Islet precursor cell (in vitro differentiated cells): ENCODE measurements around the gene RAET1E.
"Not testable (repeated sequence)": the region's sequence is repeated elsewhere in the genome, so short reads cannot be mapped to it uniquely, and the experiment has no call there.

Experiments used
- DNase-seq: peaks from one replicate; pipeline ENCODE4 v3.0.0-alpha.2; 2018

RAET1E gene

DNA sequence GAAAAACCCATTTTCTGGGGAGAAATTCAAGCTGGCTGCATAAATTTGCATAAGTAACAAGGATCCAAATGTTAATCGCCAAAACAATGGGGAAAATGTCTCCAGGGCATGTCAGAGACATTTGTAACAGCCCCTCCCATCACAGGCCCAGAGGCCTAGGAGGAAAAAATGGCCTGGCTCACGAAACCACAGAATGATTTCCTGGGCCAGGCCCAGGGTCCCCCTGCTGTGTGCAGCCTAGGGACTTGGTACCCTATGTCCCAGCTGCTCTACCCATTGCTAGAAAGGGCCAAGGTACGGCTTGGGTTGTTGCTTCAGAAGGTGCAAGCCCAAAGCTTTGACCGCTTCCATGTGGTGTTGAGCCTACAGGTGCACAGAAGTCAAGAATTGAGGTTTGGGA lies 10.6 kb upstream of the RAET1E start:
- peak; percentile 20 for DNase-seq

DNA sequence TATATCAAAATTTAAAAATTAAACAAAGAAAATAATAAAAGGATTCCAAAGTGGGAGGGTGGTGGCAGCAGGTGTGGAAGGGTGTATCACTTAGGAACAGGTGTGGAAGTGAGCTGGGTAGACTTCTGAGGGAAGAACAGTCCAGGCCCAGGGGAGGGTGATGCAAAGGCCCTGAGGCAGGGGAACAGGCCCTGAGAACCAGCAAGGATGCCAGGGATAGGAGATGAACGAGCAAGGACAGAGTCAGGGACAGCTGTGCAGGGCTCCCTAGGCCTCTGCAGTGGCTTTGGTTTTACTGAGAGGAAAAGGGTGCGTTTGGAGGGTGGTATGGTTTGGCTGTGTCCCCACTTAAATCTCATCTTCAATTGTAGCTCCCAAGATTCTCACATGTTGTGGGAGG lies 9.4 kb upstream of the RAET1E start:
- no peak for DNase-seq

DNA sequence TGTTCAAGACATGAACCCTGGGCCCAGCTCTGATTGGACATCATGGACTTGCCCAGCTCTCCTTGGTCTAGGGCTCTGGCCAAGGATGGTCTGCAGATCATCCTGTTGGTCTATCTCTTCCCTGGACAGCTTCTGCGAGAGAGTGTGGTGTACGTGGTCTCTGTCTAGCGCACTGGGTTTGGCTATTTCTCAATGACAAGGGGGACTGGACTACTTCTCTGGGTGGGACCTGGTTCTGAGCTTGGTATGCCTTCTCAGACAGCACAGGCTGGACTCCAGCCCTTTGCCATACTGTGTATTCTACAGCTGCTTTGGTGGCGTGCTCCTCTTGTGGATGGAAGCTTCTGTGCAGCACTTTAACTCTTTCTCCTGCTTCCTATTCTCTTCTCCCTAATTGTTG lies 8.5 kb upstream of the RAET1E start:
- no peak for DNase-seq

DNA sequence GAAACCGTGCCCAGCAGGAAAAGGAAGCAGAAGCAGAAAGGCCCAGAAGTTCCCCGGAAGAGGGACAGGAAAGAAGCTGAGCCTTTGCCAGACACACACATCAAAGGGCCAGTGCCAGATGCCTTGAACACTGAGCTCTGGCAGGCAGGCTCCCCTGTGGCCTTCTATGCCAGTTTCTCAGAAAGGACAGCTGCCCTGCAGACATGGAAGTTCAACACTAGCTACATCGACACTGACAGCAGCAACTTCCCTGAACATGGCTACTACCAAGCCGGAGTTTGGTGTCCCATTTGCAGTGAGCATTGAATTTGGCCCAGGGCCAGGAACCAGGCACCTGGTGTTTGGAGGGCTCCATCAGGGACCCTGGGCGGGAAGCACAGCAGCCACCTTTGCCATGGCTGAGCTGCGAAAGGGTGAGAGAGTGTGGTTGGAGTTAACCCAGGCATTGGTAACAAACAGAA lies 8.0 kb upstream of the RAET1E start:
- DNase-seq, result no peak

DNA sequence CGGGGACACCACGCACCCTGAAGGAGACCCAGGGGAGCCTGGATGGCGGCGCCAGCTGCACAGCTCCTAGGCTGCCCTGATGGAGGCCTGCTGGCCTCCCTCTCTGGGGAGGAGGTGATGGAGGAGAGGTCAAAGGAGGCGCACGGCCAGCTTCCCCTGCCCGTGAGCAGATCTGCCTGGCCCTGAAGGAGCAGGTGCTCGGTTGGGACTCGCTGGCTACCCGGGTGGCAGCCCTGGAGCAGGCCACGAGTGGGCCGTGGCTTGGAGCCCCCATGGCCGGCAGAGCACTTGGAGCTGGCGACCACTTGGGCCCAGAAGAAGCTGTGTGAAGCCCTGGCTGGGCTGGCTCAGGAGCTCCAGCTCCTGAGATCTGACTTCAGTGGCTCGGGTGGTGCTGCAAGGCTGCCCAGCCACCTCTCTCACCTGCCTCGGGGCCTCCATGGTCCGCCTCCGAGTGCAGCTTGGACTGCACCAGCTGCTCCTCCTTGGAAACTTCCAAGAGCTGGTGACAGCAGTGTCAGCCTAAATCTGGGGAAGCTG lies 7.5 kb upstream of the RAET1E start:
- no peak for DNase-seq

DNA sequence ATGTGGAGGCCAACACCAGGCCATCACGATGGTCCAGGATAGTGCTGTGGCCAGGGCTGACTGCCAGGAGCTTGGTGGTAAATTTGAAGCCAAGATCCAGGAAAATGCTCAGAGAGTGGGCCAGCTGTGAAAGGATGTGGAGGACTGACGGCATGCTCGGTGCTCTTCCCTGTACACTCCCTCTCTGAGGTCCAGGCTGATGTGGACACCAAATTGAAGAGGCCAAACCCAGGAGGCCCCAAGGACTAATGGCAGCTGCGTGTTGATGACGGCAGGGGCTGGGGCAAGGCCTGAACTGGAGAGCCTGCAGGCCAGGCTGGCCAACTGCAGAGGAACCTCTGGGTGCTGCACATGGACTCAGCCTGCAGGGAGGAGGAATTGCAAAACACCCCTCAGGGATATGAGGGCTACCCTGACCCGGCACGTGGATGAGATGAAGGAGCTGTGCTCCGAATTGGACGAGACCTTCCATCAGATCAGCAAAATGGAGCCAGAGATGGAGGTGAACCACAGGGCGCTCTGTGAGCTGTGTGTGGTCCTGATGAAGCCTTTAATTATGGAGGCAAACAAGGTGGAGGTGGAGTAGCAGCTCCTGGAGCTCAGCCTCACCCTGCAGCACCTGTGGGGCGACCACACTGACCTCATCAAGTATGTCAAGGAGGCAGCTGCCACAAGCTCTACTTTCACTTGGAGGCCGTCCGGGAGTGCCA lies 6.9 kb upstream of the RAET1E start:
- DNase-seq, result no peak

DNA sequence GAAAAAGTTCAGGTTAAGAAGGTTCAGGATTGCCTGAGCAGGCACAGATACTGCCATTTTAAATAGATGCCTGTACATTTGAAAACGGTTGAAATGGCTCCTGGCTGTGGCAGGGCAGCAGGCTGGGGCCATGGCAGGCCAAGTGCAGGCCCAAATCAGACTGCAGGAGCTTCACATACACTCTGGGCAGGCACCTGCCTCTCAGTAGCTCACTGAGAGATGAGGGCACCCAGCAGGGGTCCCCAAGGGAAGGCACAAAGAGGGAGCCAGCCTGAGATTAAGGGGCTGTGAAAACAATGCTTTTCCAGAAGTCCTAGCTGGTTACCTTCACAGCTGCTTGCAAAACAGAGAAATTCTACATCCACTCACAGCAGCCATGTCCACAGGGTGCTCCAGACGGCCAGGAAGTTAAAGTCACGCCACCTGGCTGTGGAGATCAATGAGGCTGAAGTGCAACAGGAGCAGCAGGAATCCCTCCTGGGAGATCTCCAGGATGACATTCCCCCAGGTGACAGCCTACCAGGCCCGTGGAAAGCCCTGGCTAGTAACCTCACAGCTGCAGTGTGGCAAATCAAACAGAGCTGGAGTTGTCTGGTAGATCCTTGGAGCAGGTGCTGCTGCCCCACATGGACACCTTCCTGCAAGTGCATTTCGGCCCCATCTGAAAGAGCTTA lies 6.2 kb upstream of the RAET1E start:
- peak; percentile 50 for DNase-seq

DNA sequence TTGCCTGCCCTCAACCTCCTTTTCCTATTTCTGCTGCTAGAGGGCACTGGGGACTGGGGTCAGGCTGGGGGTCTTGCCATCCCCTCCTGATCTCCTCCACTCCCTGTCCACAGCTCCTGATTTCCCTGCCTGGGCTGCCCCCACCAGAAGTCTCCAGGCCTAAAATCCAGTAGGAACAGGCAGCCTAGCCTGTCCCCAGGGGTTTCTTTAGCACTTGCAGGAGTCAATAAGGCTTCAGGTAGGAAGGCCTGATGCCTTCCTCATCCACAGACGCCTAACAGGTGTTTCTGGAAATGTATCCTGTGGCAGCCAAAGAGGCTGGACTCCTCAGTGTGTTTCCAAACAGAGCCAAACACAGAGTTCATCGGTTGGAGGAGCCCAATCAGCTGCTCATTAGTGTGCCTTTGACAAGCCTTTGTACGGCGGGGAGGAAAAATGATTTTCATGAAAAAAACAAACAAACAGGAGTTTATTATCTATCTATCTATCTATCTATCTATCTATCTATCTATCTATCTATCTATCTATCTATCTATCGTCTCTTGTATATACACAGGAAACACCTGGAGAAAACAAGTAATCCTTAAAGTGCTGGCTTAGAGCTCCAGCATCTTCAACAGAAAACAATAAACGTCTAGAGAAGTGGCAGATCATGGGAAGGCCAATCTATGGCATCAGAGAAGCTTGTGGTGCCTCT lies 3.7 kb upstream of the RAET1E start:
- no peak for DNase-seq

DNA sequence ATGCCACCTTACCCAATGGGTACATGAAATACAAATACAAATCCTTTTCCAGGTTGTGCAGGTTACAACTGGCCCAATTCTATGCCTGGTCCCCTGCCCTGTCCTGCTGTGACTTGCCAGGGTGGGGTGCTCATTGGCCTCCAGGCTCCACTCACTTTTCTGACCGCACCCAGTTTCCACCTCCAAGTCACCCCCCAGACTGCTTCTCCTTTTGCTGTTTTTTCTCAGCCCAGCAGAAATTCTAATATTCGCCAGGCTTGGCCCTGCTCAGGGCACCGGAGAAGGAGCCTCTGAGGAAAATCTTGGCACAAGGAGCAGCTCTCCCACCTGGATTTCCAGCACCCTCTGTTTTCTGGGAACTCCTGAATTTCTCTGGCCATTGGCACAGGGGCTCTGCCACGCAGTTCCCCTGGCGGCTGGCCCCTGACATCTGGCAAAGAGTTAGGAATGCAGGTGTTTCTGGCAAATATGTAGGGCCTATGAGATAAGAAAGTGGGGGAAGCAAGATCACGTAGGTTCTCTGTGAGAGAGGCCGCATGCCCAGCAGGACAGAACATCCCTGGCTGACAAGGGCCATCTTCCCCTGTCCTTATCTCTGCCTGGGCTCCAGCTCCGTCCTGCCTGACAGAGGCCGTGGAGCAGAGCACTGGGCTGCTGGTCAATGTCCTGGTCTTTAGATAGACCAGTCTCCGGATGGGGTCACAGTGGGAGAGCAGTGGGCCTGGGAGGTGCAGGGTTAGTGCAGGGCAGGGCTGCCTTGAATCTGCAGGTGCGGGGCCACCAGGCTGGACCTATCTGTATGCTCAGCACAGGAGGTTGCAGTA lies 2.9 kb upstream of the RAET1E start:
- no peak for DNase-seq

DNA sequence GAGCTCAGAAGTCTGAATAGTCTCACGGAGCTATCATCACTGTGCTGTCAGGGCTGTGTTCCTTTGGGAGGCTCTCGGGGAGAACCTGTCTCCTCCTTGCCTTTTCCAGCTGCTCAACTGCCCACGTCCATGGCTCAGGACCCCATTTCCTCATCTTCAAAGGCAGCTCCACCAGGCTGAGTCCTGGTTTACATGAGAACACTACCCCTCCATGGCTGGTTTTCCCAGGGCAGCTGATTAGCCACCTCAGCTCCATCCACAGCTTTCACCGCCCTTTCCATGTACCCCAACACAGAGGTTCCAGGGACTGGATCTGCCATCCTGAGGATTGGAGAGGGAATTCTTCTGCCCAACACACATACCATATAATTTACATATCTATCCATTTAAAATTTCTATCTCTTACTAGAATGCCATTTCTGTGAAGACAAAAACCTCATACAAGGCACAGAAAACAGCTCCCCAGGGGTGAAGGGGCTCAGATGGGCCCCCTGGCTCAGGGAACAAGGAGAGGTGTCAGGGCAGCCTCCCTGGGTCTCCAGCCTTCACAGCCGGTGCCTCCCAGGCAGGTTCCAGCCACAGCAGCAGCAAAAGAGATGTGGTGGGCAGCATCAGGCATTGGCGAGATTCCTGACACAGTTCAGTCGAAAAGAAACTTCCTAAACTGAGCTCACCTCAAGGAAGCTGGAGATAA lies 2.2 kb upstream of the RAET1E start:
- DNase-seq, result no peak

DNA sequence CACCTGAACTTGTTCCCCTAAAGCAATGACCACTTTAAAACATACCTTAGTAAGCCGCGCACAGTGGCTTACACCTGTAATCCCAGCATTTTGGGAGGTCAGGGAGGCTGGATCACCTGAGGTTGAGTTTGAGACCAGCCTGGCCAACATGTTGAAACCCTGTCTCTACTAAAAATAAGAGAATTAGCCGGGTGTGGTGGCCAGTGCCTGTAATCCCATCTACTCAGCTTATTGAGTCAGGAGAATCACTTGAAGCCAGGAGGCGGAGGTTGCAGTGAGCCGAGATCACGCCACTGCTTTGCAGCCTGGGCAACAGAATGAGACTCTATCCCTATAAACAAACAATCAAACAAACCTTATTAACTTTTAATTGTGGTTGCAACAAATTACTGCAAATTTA lies 1.6 kb upstream of the RAET1E start:
- DNase-seq, result no peak

DNA sequence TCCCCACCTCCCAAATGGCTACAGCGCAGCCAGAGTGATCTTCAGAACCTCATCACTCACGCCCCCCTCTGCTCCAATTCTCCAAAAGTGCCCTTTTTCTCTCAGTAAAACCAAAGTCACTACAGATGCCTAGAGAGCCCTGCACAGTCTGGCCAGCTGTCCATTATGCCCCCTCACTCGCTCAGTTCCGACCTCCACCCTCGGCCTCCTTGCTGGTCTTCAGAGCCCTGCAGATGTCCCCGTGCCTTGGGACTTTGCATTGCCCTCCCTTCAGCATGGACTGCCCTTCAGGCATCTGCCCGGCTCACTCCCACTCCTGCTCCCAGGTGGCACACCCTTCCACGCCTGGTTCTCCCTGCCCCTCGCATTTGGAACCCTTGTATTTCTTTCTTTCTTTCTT lies 1.1 kb upstream of the RAET1E start:
- no peak for DNase-seq

DNA sequence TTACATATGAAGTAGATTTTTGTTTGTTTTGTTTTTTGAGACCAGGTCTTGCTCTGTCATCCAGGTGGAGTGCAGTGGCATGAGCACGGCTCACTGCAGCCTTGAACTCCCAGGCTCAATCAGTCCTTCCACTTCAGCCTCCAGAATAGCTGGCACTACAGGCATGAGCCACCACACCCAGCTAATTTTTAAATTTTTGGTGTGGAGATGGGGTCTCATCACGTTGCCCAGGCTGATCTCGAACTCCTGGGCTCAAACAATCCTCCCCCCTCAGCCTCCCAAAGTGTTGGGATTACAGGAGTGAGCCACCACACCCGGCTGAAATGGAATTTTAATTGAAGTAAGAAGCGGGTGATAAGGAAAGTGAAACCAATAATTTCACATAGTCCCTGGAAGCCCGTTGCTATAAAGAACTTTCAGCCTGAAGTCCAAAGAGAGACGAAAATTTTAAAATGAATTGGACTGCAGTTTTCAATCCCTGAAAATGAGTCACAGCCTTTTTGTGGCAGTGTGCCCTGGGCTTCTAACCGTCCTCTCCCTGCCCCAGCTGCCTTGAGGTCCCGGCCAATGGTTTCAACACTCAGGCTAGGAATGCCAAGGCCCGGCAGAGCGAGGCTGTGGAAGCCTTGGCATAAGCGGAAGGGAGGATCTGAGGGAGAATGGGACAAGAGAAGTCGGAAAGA lies 757 bp downstream of the RAET1E start:
- no peak for DNase-seq

DNA sequence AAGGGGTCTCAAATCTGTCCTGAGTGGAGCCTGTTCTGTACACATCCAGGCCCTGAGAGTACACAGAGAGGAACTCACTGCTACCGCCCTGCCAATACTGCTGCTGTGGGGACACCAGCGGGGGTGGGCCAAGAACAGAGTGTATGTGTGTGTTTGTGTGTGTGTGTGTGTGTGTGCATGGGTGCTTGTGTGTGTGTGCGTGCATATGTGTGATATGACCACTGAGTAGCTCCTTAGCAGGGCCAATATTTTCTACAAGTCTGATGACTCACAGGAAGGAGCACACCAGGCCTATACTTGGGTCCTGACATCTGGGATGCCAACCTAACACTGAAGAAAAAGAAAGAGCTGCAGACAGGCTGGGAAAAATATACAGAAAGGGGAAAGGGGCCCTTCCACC lies 1.4 kb downstream of the RAET1E start:
- DNase-seq, result no peak

DNA sequence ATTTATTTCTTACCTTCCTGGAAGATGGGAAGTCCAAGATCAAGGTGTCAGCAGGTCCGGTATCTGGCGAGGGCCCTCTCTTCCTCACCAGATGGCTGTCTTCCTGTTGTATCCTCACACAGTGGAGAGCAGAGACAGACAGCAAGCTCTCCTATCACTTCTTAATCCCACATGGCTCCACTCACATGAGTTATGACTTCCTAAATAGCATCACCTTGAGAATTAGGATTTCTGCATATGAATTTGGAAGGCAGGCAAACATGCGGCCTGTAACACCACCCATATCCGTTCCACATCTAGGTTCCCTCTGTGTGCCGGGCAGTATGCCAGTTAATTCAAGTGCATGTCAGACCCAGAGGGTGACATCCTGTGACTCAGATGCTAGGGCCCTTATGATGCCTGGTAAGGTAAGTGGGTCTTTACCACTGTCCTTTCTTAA lies 2.1 kb downstream of the RAET1E start:
- no peak for DNase-seq

DNA sequence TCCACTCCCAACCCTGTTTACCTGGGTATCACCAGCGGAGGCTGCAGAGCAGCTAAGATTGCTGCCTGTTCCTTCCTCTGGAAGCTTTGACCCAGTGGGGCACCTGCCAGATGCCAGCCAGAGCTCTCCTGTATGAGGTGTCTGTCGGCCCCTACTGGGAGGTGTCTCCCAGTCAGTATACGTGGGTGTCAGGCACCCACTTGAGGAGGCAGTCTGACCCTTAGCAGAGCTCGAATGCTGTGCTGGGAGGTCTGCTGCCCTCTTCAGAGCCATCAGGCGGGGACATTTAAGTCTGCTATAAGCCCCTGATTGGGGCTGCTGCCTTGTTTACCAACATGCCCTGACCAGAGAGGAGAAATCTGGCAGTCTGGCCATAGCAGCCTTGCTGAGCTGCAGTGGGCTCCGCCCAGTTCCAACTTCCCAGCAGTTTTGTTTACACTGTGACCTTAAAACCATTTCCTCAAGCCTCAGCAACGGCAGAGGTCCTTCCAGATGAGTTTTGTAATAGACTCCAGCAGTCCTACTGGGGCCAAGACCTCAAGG lies 2.8 kb downstream of the RAET1E start:
- DNase-seq, result no peak

DNA sequence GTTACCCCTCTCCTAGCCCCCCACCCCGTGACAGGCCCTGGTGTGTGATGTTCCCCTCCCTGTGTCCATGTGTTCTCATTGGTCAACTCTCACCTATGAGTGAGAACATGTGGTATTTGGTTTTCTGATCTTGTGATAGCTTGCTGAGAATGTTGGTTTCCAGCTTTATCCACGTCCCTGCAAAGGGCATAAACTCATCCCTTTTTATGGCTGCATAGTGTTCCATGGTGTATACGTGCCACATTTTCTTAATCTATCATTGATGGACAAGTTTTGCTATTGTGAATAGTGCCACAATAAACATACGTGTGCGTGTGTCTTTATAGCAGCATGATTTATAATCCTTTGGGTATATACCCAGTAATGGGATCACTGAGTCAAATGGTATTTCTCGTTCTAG lies 6.0 kb downstream of the RAET1E start:
- DNase-seq, result not testable (repeated sequence)

DNA sequence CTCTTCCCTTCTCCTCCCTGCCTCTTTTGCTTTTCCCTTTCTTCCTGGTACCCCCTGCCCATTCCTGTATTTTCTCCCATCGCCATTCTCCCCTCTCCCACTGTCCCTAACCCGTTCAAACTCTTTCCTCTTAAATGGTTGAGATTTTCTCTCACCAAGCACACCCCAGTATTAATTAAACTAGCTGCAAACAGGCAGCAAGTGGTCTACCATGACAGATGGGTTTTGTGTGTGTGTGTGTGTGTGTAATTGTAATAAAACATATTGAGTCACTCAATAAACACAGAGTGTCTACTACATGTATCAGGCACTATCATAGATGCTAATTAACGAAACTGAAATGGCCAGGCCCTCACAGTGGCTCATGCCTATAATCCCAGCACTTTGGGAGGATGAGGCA lies 6.7 kb downstream of the RAET1E start:
- no peak for DNase-seq

DNA sequence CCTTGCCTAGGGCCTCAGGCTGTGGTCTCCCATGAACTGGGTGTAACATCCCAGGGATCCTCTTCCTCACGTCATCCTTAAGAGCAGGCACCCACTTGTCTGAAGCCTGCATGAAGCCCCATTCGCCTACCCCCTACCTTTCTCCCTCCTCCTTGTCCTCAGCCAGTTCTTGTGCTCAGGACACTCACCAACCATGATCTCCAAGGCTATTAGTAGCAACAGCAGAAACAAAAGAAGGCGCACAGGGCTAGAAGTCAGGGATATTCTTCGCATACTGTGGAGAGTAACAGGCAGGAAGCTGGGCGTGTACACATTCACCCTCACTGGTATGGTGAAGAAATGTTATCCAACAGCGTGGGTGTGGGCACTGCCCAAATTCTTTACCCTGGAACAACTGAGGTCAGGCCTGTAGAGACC lies 7.3 kb downstream of the RAET1E start:
- DNase-seq, result no peak

DNA sequence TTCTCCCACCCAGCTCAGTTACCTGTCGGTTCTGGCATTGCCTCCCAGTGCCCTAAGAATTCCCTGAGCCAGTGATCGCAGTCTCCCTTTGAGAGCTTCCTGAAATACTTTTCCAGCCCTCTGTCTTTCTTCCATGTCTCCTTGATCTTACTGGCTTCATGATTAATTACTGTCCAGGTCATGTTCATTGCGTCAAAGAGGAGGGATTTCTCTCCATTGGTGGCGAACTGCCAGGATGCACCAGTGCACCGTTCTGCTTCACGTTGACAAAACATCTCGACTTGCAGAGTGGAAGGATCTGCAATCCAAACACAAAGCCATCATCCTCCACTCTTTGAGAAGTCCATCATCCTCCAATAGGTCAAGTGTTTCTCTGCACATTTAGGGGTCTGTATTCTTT lies 8.6 kb downstream of the RAET1E start:
- no peak for DNase-seq

DNA sequence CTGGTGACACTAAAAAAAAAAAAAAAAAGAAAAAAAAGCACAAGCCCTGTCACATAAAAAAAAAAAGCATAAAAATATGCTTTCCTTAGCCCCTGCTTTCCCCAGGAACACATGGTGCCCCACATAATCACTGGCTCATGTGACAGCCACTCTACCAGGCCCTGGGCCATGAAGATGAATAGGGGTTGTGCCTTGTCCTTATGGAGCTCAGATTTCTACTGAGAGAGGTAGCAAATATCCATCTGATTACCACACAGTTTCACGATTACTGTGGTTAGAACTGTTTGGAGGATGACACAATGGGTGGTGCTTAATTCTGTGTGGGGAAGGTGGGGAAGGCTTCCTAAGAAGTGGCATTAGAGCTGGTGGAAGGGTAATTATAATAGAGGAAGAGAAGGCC lies 9.3 kb downstream of the RAET1E start:
- no peak for DNase-seq
